Gastroesophageal sphincter (tissue), 3 donors: ENCODE results near the gene PDE4B.

Experiments
- CTCF ChIP-seq, 4 experiments: fragments of 200-600 bp in 2 of 4; fragments of 450-650 bp in 2 of 4; sonication (generic) in 1 of 4; IDR thresholded peaks; one replicate each; pipeline ENCODE4 v1.5.1; 2017 to 2019; ENCODE audit warnings: antibody characterized with exemption in 4 of 4, mild to moderate bottlenecking in 2 of 4, moderate library complexity in 2 of 4
- POLR2AphosphoS5 ChIP-seq: sonication (generic); formaldehyde crosslinking; IDR thresholded peaks from one replicate; pipeline ENCODE4 v1.6.1; 2017; ENCODE audit warnings: antibody characterized with exemption

DNA sequence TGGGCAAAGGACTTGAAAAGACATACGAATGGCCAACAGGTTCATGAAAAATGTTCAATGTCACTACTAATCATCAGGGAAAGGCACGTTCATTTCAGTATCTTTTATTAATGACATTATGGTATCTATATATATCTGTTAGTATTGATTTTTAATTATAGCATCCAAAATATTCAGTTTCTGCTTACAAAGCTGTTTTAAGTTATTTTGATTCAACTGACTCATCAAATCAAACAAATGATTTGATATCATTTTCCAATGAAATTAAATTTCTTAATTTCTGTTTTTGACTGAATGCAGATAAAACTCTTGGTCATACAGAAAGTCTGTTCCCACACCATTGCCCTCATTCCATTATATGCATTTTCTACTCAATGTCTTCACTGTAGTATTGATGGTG is 315.9 kb downstream of the PDE4B start:
- TF ChIP-seq POLR2AphosphoS5 (no peak), CTCF (IDR thresholded peaks at IDR 0.05) (no peak)
